H9 (cell line): ENCODE measurements around the gene SHB. TPM values are rescaled to one million over a fixed set of nuclear protein-coding genes. Genes with fewer than 3 reads are reported as not detected.

Source experiments
- DNase-seq: peaks from one replicate; pipeline ENCODE4 v3.0.0-alpha.2; 2017
- H2AFZ ChIP-seq: one replicate; pipeline ENCODE4 v1.6.1; 2013; ENCODE audit warnings: mild to moderate bottlenecking, low read length, control low read depth, moderate library complexity
- H2AK5ac ChIP-seq: 2 replicates; pipeline ENCODE4 v1.6.1; 2013; ENCODE audit warnings: low read length, control low read depth, mixed read lengths; ENCODE audit not compliant: insufficient read length
- H2BK120ac ChIP-seq: one replicate; pipeline ENCODE4 v1.6.1; 2013; ENCODE audit warnings: low read depth, mild to moderate bottlenecking, low read length, control low read depth, inconsistent platforms; ENCODE audit not compliant: poor library complexity, severe bottlenecking
- H2BK12ac ChIP-seq: 2 replicates; pipeline ENCODE4 v1.6.1; 2013; ENCODE audit warnings: low read length, control low read depth, mixed read lengths, low read depth; ENCODE audit not compliant: insufficient read length
- H2BK15ac ChIP-seq: 2 replicates; pipeline ENCODE4 v1.6.1; 2013; ENCODE audit warnings: low read depth, low read length, control low read depth
- H2BK20ac ChIP-seq: one replicate; pipeline ENCODE4 v1.6.1; 2013; ENCODE audit warnings: low read depth, mild to moderate bottlenecking, low read length, control low read depth, inconsistent platforms; ENCODE audit not compliant: poor library complexity, severe bottlenecking
- H2BK5ac ChIP-seq: 2 replicates; pipeline ENCODE4 v1.6.1; 2013; ENCODE audit warnings: low read length, control low read depth, mixed read lengths; ENCODE audit not compliant: insufficient read length
- H3K14ac ChIP-seq: 2 replicates; pipeline ENCODE4 v1.6.1; 2013; ENCODE audit warnings: low read length, control low read depth; ENCODE audit not compliant: insufficient read depth
- H3K18ac ChIP-seq: 2 replicates; pipeline ENCODE4 v1.6.1; 2013; ENCODE audit warnings: low read depth, mild to moderate bottlenecking, mixed read lengths, low read length, control low read depth; ENCODE audit not compliant: insufficient read length
- H3K23ac ChIP-seq: 2 replicates; pipeline ENCODE4 v1.6.1; 2013; ENCODE audit warnings: low read length, control low read depth, mixed read lengths, low read depth; ENCODE audit not compliant: insufficient read length
- H3K23me2 ChIP-seq: 2 replicates; pipeline ENCODE4 v1.6.1; 2013; ENCODE audit warnings: low read depth, mild to moderate bottlenecking, mixed read lengths, low read length, control low read depth; ENCODE audit not compliant: insufficient read length, poor library complexity, severe bottlenecking
- H3K27ac ChIP-seq: 2 replicates; pipeline ENCODE4 v1.5.1; 2013; ENCODE audit warnings: low read length, control low read depth, mixed read lengths, low read depth; ENCODE audit not compliant: insufficient read length
- H3K27me3 ChIP-seq: 2 replicates; pipeline ENCODE4 v1.6.1; 2013; ENCODE audit warnings: low read length, control low read depth, inconsistent platforms; ENCODE audit not compliant: insufficient read depth
- H3K4ac ChIP-seq: 2 replicates; pipeline ENCODE4 v1.6.1; 2013; ENCODE audit warnings: low read depth, mild to moderate bottlenecking, control low read depth, inconsistent platforms, low read length, moderate library complexity
- H3K4me1 ChIP-seq: 2 replicates; pipeline ENCODE4 v1.6.1; 2013; ENCODE audit warnings: low read length, control low read depth, inconsistent platforms; ENCODE audit not compliant: insufficient read depth
- H3K4me2 ChIP-seq: 2 replicates; pipeline ENCODE4 v1.6.1; 2013; ENCODE audit warnings: low read length, control low read depth, mixed read lengths; ENCODE audit not compliant: insufficient read length, insufficient read depth
- H3K56ac ChIP-seq: 2 replicates; pipeline ENCODE4 v1.6.1; 2013; ENCODE audit warnings: low read depth, mild to moderate bottlenecking, mixed read lengths, low read length, control low read depth; ENCODE audit not compliant: insufficient read length
- H3K79me1 ChIP-seq: 2 replicates; pipeline ENCODE4 v1.6.1; 2013; ENCODE audit warnings: low read depth, mild to moderate bottlenecking, moderate library complexity, low read length, control low read depth, inconsistent platforms; ENCODE audit not compliant: insufficient read depth, poor library complexity, severe bottlenecking
- H3K79me2 ChIP-seq: 2 replicates; pipeline ENCODE4 v1.6.1; 2013; ENCODE audit warnings: low read length, control low read depth, inconsistent platforms; ENCODE audit not compliant: insufficient read depth
- H3K9ac ChIP-seq: 2 replicates; pipeline ENCODE4 v1.6.1; 2013; ENCODE audit warnings: low read length, control low read depth, mixed read lengths; ENCODE audit not compliant: insufficient read length; ENCODE audit errors: extremely low read depth
- H3K9me3 ChIP-seq: one replicate; pipeline ENCODE4 v1.6.1; 2013; ENCODE audit warnings: low read depth, low read length, inconsistent platforms; ENCODE audit not compliant: control insufficient read depth
- H3T11ph ChIP-seq: one replicate; pipeline ENCODE4 v1.6.1; 2013; ENCODE audit warnings: mild to moderate bottlenecking, low read length, control low read depth, inconsistent platforms
- H4K20me1 ChIP-seq: one replicate; pipeline ENCODE4 v1.6.1; 2013; ENCODE audit not compliant: control insufficient read depth, insufficient read length, insufficient read depth
- H4K5ac ChIP-seq: 2 replicates; pipeline ENCODE4 v1.6.1; 2013; ENCODE audit warnings: low read depth, mild to moderate bottlenecking, mixed read lengths, low read length, control low read depth; ENCODE audit not compliant: insufficient read length
- H4K8ac ChIP-seq: replicated peaks from 2 replicates; pipeline ENCODE4 v1.6.1; 2013; ENCODE audit warnings: low read length, control low read depth, mixed read lengths, low read depth; ENCODE audit not compliant: insufficient read length
- H4K91ac ChIP-seq: 2 replicates; pipeline ENCODE4 v1.6.1; 2013; ENCODE audit warnings: low read depth, mild to moderate bottlenecking, moderate library complexity, mixed read lengths, low read length, control low read depth; ENCODE audit not compliant: insufficient read length
- H3K27ac Mint-ChIP-seq, 3 experiments: 2 replicates in 2 of 3; 3 replicates in 1 of 3; pipeline ENCODE4 v1.8.0; 2020 to 2021; ENCODE audit warnings: mixed read lengths in 3 of 3, mild to moderate bottlenecking in 1 of 3, moderate library complexity in 1 of 3
- H3K27me3 Mint-ChIP-seq: 2 replicates; pipeline ENCODE4 v1.8.0; 2021; ENCODE audit warnings: low read depth, mild to moderate bottlenecking, moderate library complexity, mixed read lengths
- H3K36me3 Mint-ChIP-seq, 3 experiments: 2 replicates in 2 of 3; 3 replicates in 1 of 3; pipeline ENCODE4 v1.8.0; 2020 to 2021; ENCODE audit warnings: low read depth in 3 of 3, mixed read lengths in 3 of 3; ENCODE audit not compliant: insufficient read depth in 1 of 3
- H3K4me1 Mint-ChIP-seq, 2 experiments: 2 replicates each; pipeline ENCODE4 v1.8.0; 2020; ENCODE audit warnings: mixed read lengths in 2 of 2
- H3K4me3 Mint-ChIP-seq, 2 experiments: 2 replicates in 1 of 2; 3 replicates in 1 of 2; pipeline ENCODE4 v1.8.0; 2020 to 2021; ENCODE audit warnings: mild to moderate bottlenecking in 2 of 2, mixed read lengths in 2 of 2, moderate library complexity in 1 of 2
- H3K9me3 Mint-ChIP-seq, 2 experiments: 2 replicates in 1 of 2; 3 replicates in 1 of 2; pipeline ENCODE4 v1.8.0; 2020; ENCODE audit warnings: mild to moderate bottlenecking in 2 of 2, mixed read lengths in 2 of 2, moderate library complexity in 1 of 2
- CTCF ChIP-seq: fragments of 200-600 bp; sonication (generic); conservative IDR thresholded peaks from 3 replicates; pipeline ENCODE4 v1.8.0; 2021; ENCODE audit warnings: antibody characterized with exemption, mild to moderate bottlenecking
- WGBS: extraction: QIAGEN DNeasy Blood & Tissue Kit; methylation state at CpG from one replicate; pipeline ENCODE4 v1.1.7; 2013; ENCODE audit warnings: missing lambda C conversion rate, low lambda C conversion rate, mixed read lengths; ENCODE audit not compliant: insufficient read length; ENCODE audit errors: extremely low coverage; 5-methylcytosine and 5-hydroxymethylcytosine counted together
- total RNA-seq: library from RNA; stranded (reverse); gene quantifications from 2 replicates; pipeline ENCODE4 v1.2.1, GENCODE V29; 2021

SHB gene
- total RNA-seq, 1 experiment from 2014 or later: 14.6 TPM

DNA sequence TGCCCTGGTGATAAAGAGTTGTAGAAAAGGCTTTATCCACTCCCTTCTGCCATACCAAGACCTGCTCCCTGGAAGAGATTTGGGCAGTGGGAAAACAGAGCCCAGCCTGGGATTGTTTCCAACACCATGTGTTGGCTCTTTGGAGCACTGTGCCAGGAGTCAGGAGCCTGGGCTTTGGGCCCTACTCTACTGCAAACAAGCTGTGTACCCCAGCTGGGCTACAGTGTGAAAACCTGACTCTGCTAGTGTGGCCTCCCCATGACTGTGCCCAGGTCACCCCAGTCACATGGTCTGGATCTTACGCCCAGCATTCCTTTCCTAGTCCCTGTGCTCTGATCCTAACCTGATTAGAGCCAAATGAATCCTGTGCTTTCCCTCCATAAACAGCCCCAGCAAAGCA, 39.3 kb upstream of the SHB start:
- Mint-ChIP-seq H3K27ac (no peak overlapping the region), H3K36me3 (no peaks in the 10 kb centered on the region), H3K4me1 (peaks cover 6 to 12% of the 10 kb centered on the region in 2 experiments; a peak in 2 of 4 replicates), H3K9me3 (no peaks in the 10 kb centered on the region; a peak in 1 of 5 replicates), H3K4me3 (no peak overlapping the region), H3K27me3 (peaks cover 38% of the 10 kb centered on the region)
- no peaks in the 10 kb centered on the region for H3K79me2 ChIP-seq
- no peak for DNase-seq
- H3K23ac ChIP-seq: no peak overlapping the region
- no peak overlapping the region for H2AFZ ChIP-seq
- no peak overlapping the region for H3K9ac ChIP-seq
- no peak overlapping the region for H2BK12ac ChIP-seq
- no CpG with 5 or more reads among the region's 1 CpG for WGBS
- no peak overlapping the region for H3K4me2 ChIP-seq
- no peaks in the 10 kb centered on the region for H3K4me1 ChIP-seq
- no peak overlapping the region for H4K91ac ChIP-seq
- no peaks in the 10 kb centered on the region for H3K27me3 ChIP-seq
- H2BK20ac ChIP-seq: no peak overlapping the region
- no peak overlapping the region for H2BK120ac ChIP-seq
- H3K27ac ChIP-seq: no peak overlapping the region
- no peaks in the 10 kb centered on the region for H3K23me2 ChIP-seq
- H3K56ac ChIP-seq: no peak overlapping the region
- H3K18ac ChIP-seq: no peak overlapping the region
- H3K9me3 ChIP-seq: no peaks in the 10 kb centered on the region
- no peak overlapping the region for H2BK5ac ChIP-seq
- H3K14ac ChIP-seq: no peak overlapping the region
- no peak overlapping the region for H4K8ac ChIP-seq
- H2AK5ac ChIP-seq: no peak overlapping the region
- no peak overlapping the region for H4K5ac ChIP-seq
- no peaks in the 10 kb centered on the region for H3K79me1 ChIP-seq
- no peak overlapping the region for H3T11ph ChIP-seq
- no peak for TF ChIP-seq CTCF
- no peak overlapping the region for H2BK15ac ChIP-seq
- H4K20me1 ChIP-seq: no peaks in the 10 kb centered on the region
- no peak overlapping the region for H3K4ac ChIP-seq
